Glutamatergic neuron (in vitro differentiated cells): ENCODE results near the gene CBY2. TPM values are rescaled to one million over a fixed set of nuclear protein-coding genes. Genes with fewer than 3 reads are reported as not detected.

Experiments used
- DNase-seq: peaks from one replicate; pipeline ENCODE4 v3.0.0; 2022
- H3K27ac Mint-ChIP-seq: one replicate; pipeline ENCODE4 v1.8.0; 2020; ENCODE audit warnings: mild to moderate bottlenecking, mixed read lengths, inconsistent platforms; ENCODE audit not compliant: unreplicated experiment
- H3K27me3 Mint-ChIP-seq: one replicate; pipeline ENCODE4 v1.8.0; 2020; ENCODE audit warnings: mild to moderate bottlenecking, moderate library complexity, mixed read lengths, inconsistent platforms; ENCODE audit not compliant: unreplicated experiment
- H3K36me3 Mint-ChIP-seq: one replicate; pipeline ENCODE4 v1.8.0; 2020; ENCODE audit warnings: mild to moderate bottlenecking, mixed read lengths, inconsistent platforms; ENCODE audit not compliant: unreplicated experiment
- H3K4me1 Mint-ChIP-seq: one replicate; pipeline ENCODE4 v1.8.0; 2020; ENCODE audit warnings: mild to moderate bottlenecking, low read depth, mixed read lengths, inconsistent platforms; ENCODE audit not compliant: unreplicated experiment
- H3K4me3 Mint-ChIP-seq: one replicate; pipeline ENCODE4 v1.8.0; 2020; ENCODE audit warnings: mild to moderate bottlenecking, mixed read lengths, inconsistent platforms; ENCODE audit not compliant: unreplicated experiment
- H3K9me3 Mint-ChIP-seq: one replicate; pipeline ENCODE4 v1.8.0; 2020; ENCODE audit warnings: mild to moderate bottlenecking, moderate library complexity, mixed read lengths, inconsistent platforms; ENCODE audit not compliant: unreplicated experiment
- CTCF ChIP-seq: fragments of 200-600 bp; sonication (generic); IDR thresholded peaks from one replicate; pipeline ENCODE4 v1.5.0; 2021; ENCODE audit not compliant: partially characterized antibody, unreplicated experiment
- total RNA-seq: library from RNA; stranded (reverse); fragmentation: NEBNext Ultra II Directional; extraction: Animal tissue kit (Norgen Biotek cat#: 25700); gene quantifications from one replicate; pipeline ENCODE4 v1.2.1, GENCODE V29; 2021; ENCODE audit not compliant: unreplicated experiment

CBY2 gene
- total RNA-seq, 1 donor from 2014 or later: not detected

- Mint-ChIP-seq H3K27ac (no peak overlapping the region), H3K4me3 (no peak overlapping the region), H3K9me3 (peaks cover 2% of the 10 kb centered on the region), H3K4me1 (peaks cover 9% of the 10 kb centered on the region), H3K27me3 (no peaks in the 10 kb centered on the region), H3K36me3 (no peaks in the 10 kb centered on the region)
- DNase-seq: no peak
- no peak for TF ChIP-seq CTCF
Measured at GRCh38 chr13:45705918-45706317, 3.8 kb downstream of the CBY2 start.

- Mint-ChIP-seq H3K4me3 (no peak overlapping the region), H3K27ac (peak overlapping the region; percentile 7), H3K27me3 (peaks cover 1% of the 10 kb centered on the region), H3K9me3 (peaks cover 2% of the 10 kb centered on the region), H3K4me1 (peaks cover 9% of the 10 kb centered on the region), H3K36me3 (peaks cover 3% of the 10 kb centered on the region)
- TF ChIP-seq CTCF: no peak
- no peak for DNase-seq
Measured at GRCh38 chr13:45707516-45708100, 5.5 kb downstream of the CBY2 start.

- peaks cover 3% of the 10 kb centered on the region for H3K36me3 Mint-ChIP-seq
- no peak overlapping the region for H3K4me3 Mint-ChIP-seq
- TF ChIP-seq CTCF: no peak
- no peak overlapping the region for H3K27ac Mint-ChIP-seq
- H3K9me3 Mint-ChIP-seq: no peaks in the 10 kb centered on the region
- no peak for DNase-seq
- peaks cover 3% of the 10 kb centered on the region for H3K4me1 Mint-ChIP-seq
- peaks cover 1% of the 10 kb centered on the region for H3K27me3 Mint-ChIP-seq
Measured at GRCh38 chr13:45711951-45712350, 9.8 kb downstream of the CBY2 start.

- no peak for TF ChIP-seq CTCF
- Mint-ChIP-seq H3K27ac (no peak overlapping the region), H3K36me3 (peaks cover 3% of the 10 kb centered on the region), H3K27me3 (peaks cover 1% of the 10 kb centered on the region), H3K4me3 (no peak overlapping the region), H3K4me1 (no peaks in the 10 kb centered on the region), H3K9me3 (no peaks in the 10 kb centered on the region)
- no peak for DNase-seq
Measured at GRCh38 chr13:45713106-45713690, 11.1 kb downstream of the CBY2 start.

GRCh38 chr13:45713721-45714120, 11.6 kb downstream of the CBY2 start:
- Mint-ChIP-seq H3K27me3 (peaks cover 1% of the 10 kb centered on the region), H3K4me3 (no peak overlapping the region)

More at GRCh38 chr13:45713721-45714120, 11.6 kb downstream of the CBY2 start:
- H3K27ac Mint-ChIP-seq: no peak overlapping the region
- no peaks in the 10 kb centered on the region for H3K9me3 Mint-ChIP-seq
- TF ChIP-seq CTCF: no peak
- H3K36me3 Mint-ChIP-seq: peaks cover 3% of the 10 kb centered on the region
- no peak for DNase-seq
- no peaks in the 10 kb centered on the region for H3K4me1 Mint-ChIP-seq
